Activated CD4-positive, alpha-beta T cell treated with anti-CD3 and anti-CD28 coated beads, Interleukin-10, Interleukin-2, amounts not matched to agents 100 ng/mL and 50 ng/mL, durations not matched to agents 16 hours and 8 hours (primary cell): ENCODE measurements around the gene CDK19.

Source experiments
- DNase-seq: peaks from one replicate; pipeline ENCODE4 v3.0.0-alpha.2; 2020

Gene CDK19

GRCh38 chr6:110567957-110568696 lies 247.1 kb downstream of the CDK19 start:
- DNase-seq = no peak

DNA sequence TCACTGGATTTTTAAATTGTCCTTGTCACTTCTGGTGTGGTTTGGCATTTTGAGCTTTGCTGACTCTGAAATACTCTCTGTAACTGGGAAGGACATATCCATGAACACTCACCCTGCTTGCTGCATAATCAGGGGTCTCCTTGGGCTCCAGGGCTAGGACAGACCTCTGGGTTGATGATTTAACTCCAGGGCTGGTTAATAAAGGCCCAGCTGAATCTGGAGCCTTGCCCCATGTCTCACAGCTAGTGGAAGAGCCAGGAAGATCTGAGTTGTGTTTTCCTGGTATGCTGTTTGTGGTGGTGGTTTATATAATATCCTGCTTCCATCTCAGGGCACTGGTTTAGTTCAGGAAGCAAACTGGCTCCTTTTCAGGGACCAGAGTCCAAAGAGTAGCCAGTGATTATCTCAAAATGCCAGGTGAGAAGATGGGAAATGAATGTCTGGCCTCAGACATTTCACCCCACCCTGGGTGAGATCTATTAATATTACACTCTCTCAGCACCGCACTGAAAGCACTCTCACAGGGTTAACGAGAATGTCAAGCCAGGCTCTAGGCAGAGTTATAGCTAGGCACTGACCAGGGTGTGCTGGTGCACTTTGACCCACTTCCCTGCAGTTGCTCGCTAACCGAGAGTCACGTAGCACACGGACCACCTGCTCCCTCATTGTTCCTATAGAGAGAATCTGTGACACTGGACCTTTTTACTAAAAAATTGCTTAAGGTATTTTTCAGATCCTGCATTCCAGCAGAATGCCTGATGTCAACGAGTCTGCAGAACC lies 248.7 kb downstream of the CDK19 start:
- no peak for DNase-seq

DNA sequence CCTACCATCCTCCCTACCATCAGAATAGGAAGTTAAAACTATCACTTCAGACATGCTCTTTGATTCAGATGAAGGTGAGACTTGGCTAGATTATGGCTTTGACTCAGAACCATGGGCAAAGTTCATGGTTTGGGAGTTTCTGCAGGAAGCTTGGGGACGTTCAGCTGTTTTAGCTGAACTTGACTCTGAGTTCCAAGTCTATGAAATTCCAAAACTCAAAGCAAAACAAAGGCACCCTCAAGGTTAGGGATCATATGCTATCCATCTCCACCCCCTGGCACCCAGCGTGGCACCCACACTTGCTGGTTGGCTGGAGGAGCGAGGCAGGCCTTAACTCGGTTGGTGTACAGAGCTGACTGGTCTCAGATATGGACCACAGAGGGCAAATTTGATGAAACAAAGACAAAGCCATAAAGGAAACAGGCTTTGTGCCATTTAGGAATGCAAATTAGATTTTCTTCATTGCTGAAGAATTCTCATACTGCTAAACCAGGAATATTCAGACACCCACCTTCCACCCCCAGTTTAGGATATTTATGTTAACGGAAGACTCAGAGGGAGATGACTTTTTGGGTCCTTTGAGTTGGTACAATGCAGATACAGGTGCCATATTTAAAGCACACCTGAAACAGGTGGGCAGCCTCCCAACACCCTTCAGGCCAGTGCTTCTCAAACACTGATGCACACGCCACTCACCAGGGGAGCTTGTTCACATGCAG lies 250.4 kb downstream of the CDK19 start:
- DNase-seq = no peak

- no peak for DNase-seq
Observed at GRCh38 chr6:110563711-110564110, 251.6 kb downstream of the CDK19 start.

- DNase-seq = no peak
Observed at GRCh38 chr6:110562316-110562915, 252.9 kb downstream of the CDK19 start.

DNA sequence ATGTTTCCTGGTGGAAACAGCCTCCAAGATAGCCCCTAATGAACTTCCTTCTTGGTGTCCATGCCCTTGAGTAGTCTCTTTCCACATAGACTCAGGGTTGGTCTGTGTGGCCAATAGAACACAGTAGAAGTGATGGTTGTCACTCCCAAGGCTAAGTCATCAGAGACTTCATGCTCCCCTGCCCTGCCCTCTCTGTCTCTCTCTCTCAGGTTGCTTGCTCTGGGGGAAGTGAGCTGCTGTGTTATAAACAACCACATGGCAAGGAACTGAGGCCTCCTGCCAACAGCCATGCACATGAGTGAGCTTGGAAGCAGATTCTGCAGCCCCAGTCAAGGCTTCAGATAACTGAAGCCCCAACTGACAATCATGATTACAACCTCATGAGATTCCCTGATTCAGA lies 253.6 kb downstream of the CDK19 start:
- no peak for DNase-seq

GRCh38 chr6:110561008-110561396 lies 254.3 kb downstream of the CDK19 start:
- no peak for DNase-seq

DNA sequence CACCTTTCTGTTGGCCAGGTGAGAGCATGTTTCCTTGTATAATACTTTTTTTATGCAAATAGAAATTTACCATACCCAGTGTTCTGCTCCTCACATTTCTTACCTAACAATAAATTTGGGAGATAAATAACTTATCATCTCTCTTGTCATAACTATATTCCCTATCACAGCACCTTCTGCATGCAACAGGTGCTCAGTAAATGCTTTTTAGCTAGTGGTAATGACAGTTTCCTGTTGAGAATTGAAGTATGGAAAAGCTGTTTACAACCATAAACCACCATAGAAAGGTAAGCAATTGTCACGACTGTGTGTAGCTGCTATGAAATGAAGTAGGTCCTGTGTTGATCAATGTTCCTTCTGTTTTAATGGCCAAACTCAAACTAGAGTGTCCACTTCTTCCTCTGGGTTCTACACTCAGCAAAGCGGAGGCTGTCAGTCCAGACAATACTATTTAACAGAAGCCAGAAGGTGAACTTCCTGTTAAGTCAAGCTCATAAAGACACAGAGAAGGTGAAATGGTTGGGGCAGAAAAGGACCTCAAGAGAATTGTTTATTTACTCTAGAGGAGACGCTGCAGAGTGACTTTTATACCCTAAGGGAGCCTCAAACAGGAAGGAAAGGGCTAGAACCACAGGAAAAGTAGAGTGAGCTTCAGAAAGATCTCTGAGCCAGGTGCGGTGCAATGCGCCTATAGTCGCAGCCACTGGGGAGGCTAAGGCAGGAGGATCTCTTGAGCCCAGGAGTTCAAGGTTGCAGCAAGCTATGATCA lies 254.8 kb downstream of the CDK19 start:
- peak; percentile 2 for DNase-seq
